Activated B cell treated with CpG ODN at 0.5 μM for 24 hours (primary cell): ENCODE data around the gene GNB4. TPM values are rescaled to one million over a fixed set of nuclear protein-coding genes. Genes with fewer than 3 reads are reported as not detected.

Experiments
- ATAC-seq: fragments of 200-7000 bp; cut with Tn5 transposase; one replicate; pipeline ENCODE4 v1.10.0; 2021; ENCODE audit warnings: low read depth, mild to moderate bottlenecking, moderate library complexity
- CTCF ChIA-PET: fragments of 350-600 bp; sonication (Branson Sonifier 250); formaldehyde crosslinking; loops from one replicate; lab custom pipeline; 2021; ENCODE audit warnings: antibody characterized with exemption; lab: Charles Lee
- POLR2A ChIA-PET: fragments of 350-600 bp; sonication (Branson Sonifier 250); formaldehyde crosslinking; loops from one replicate; lab custom pipeline; 2021; ENCODE audit warnings: antibody characterized with exemption; lab: Charles Lee
- DNase-seq: peaks from one replicate; pipeline ENCODE4 v3.0.0; 2022
- H3K27ac Mint-ChIP-seq: one replicate; pipeline ENCODE4 v1.8.0; 2020; ENCODE audit warnings: mixed read lengths
- H3K27me3 Mint-ChIP-seq: one replicate; pipeline ENCODE4 v1.8.0; 2021; ENCODE audit warnings: mixed read lengths
- H3K36me3 Mint-ChIP-seq: one replicate; pipeline ENCODE4 v1.8.0; 2021; ENCODE audit warnings: low read depth, mixed read lengths
- H3K4me1 Mint-ChIP-seq: one replicate; pipeline ENCODE4 v1.8.0; 2021; ENCODE audit warnings: mixed read lengths
- H3K4me3 Mint-ChIP-seq: one replicate; pipeline ENCODE4 v1.8.0; 2020; ENCODE audit warnings: mild to moderate bottlenecking, mixed read lengths
- H3K9me3 Mint-ChIP-seq: one replicate; pipeline ENCODE4 v1.8.0; 2020; ENCODE audit warnings: mixed read lengths
- intact Hi-C: fragments of 100-400 bp; cut with micrococcal nuclease; formaldehyde crosslinking; loops from one replicate; pipeline ENCODE4 v1.15.1; 2024
- total RNA-seq: library from RNA; stranded (reverse); gene quantifications from 2 replicates; pipeline ENCODE4 v1.2.3, GENCODE V29; 2022
- TF ChIP-seq, protein P1 (sequence below): fragments of 200-600 bp; IDR thresholded peaks from one replicate; pipeline ENCODE4 v1.8.0; 2022; ENCODE audit warnings: antibody characterized with exemption, mild to moderate bottlenecking

The GNB4 gene
- 18.0 and 22.7 TPM in 2 replicates for total RNA-seq

DNA sequence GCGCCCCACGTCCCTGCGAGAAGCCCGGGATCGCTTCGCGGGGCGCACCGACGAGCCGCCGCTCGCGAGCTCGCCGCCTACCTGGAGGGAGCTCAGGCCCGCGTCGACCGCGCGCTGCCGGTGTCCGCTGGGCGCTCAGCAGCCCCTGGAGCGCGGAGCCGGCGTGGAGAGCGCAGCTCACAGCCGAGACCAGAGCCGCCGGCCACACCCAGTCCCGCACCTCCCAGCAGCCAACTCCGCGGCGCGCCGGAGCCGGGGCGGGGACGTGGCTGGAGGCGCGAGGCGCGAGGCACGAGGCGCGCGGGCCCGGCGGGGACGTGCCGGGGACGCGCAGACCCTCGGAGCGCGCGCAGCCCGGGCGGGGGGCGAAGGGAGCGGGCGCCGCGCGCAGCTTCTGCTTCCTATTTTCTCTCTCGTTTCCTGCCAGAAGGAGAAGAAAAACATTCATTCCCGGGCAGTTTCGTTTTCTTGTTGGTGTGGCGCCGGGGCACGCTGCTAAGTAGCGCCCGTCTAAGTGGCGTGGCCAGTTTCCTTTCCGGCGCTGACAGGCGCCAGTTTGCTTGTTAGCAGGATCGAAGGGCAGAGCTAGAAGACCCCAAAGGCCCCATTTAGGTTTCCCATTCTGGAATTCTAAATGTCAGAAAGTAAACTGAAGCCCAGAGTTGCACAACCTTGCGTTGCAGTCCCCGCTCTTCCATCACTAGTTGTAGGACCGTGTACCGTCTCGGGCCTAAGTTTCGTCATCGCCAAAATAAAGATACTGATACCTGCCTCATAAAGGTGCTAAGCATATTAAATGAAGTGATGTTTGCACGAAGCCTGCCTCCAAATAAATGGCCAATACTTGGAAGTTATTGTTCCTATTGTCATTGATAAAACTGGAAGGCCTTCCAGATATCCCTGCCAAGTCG is at the start of gene GNB4:
GNB4 (minus strand) TSS at position 206 of the 911 bp plus-strand sequence. CDS start 25,270 bp downstream, outside the sequence.
- ChIA-PET POLR2A (interaction anchor here (0.6 to 2.3 kb wide), 9 partner anchors 12 to 1151 kb away, joined by 3 to 10 read pairs (median 4); partner anchors contain the start of genes ACTL6A, PIK3CA and TTC14), CTCF (no interaction called here)
- TF ChIP-seq, protein P1, sequence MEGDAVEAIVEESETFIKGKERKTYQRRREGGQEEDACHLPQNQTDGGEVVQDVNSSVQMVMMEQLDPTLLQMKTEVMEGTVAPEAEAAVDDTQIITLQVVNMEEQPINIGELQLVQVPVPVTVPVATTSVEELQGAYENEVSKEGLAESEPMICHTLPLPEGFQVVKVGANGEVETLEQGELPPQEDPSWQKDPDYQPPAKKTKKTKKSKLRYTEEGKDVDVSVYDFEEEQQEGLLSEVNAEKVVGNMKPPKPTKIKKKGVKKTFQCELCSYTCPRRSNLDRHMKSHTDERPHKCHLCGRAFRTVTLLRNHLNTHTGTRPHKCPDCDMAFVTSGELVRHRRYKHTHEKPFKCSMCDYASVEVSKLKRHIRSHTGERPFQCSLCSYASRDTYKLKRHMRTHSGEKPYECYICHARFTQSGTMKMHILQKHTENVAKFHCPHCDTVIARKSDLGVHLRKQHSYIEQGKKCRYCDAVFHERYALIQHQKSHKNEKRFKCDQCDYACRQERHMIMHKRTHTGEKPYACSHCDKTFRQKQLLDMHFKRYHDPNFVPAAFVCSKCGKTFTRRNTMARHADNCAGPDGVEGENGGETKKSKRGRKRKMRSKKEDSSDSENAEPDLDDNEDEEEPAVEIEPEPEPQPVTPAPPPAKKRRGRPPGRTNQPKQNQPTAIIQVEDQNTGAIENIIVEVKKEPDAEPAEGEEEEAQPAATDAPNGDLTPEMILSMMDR: no peak
- Mint-ChIP-seq H3K36me3 (peaks cover 18% of the 10 kb centered on the region), H3K27me3 (no peaks in the 10 kb centered on the region), H3K9me3 (no peaks in the 10 kb centered on the region), H3K4me1 (peaks cover 35% of the 10 kb centered on the region), H3K4me3 (peak within 1 kb of the TSS; percentile 92), H3K27ac (peak within 1 kb of the TSS; percentile 93)
- DNase-seq (peak; percentile 74), ATAC-seq (peak; percentile 88)
- intact Hi-C loops: loop anchor here (1.0 to 5.0 kb wide), 8 partner anchors 13 to 305 kb away; partner anchors contain the start of genes ACTL6A, MFN1, USP13 and ZNF639

- peaks cover 3% of the 10 kb centered on the region for H3K27me3 Mint-ChIP-seq
- no peak for DNase-seq
- no peak overlapping the region for H3K4me3 Mint-ChIP-seq
- TF ChIP-seq, protein P1: no peak
- H3K9me3 Mint-ChIP-seq: peaks cover 48% of the 10 kb centered on the region
- intact Hi-C loops: no loop called here
- no peak for ATAC-seq
- CTCF ChIA-PET: no interaction called here
- peaks cover 16% of the 10 kb centered on the region for H3K36me3 Mint-ChIP-seq
- POLR2A ChIA-PET: no interaction called here
- no peak overlapping the region for H3K27ac Mint-ChIP-seq
- no peaks in the 10 kb centered on the region for H3K4me1 Mint-ChIP-seq
Measured at GRCh38 chr3:179495483-179495882, 44.2 kb upstream of the GNB4 start.

DNA sequence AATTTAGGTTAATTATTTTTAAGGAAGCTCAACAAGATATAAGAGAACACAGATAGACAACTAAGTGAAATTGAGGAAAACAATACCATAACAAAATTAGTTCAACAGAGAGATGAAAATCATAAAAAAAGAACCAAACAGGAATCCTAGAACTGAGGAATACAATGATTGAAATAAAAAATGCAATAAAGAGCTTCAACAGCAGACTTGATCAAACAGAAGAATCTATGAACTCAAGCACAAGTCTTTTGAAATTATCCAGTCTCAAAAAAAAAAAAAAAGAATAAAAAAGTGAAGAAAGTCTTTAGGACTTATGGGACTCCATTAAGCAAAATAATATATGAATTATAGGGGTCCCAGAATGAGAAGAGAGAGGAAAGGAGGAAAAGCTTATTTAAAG is 42.0 kb upstream of the GNB4 start:
- no peak overlapping the region for H3K4me3 Mint-ChIP-seq
- DNase-seq (no peak), ATAC-seq (no peak)
- intact Hi-C loops: no loop called here
- no peaks in the 10 kb centered on the region for H3K4me1 Mint-ChIP-seq
- peaks cover 51% of the 10 kb centered on the region for H3K9me3 Mint-ChIP-seq
- H3K36me3 Mint-ChIP-seq: peaks cover 14% of the 10 kb centered on the region
- no peak overlapping the region for H3K27ac Mint-ChIP-seq
- ChIA-PET POLR2A (no interaction called here), CTCF (no interaction called here)
- peaks cover 3% of the 10 kb centered on the region for H3K27me3 Mint-ChIP-seq
- TF ChIP-seq, protein P1: no peak

DNA sequence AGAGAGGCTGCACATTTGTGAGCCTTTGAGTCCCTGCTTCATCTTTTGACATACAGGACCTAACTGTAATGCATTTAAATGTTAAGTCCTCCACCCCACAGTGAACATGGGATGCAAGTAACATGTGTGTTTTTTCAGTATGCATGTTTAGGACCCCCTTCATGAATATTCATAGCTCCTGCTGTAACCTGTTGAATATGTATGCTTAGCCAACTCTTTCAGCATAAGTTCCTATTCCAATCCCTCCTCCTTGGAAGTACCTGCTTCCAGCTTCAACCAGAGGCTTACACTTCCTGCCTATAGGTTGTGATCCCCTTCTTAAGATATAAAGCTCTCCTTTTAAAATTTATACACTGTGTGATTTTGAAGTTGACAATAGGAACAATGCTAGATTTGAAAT is 36.9 kb upstream of the GNB4 start:
- intact Hi-C loops: no loop called here
- Mint-ChIP-seq H3K27ac (no peak overlapping the region), H3K27me3 (peaks cover 6% of the 10 kb centered on the region), H3K36me3 (peaks cover 3% of the 10 kb centered on the region), H3K4me3 (no peak overlapping the region), H3K4me1 (no peaks in the 10 kb centered on the region), H3K9me3 (peaks cover 21% of the 10 kb centered on the region)
- ChIA-PET POLR2A (no interaction called here), CTCF (no interaction called here)
- TF ChIP-seq, protein P1: no peak
- no peak for DNase-seq
- ATAC-seq: no peak

- DNase-seq (no peak), ATAC-seq (no peak)
- peaks cover 2% of the 10 kb centered on the region for H3K36me3 Mint-ChIP-seq
- no peak overlapping the region for H3K27ac Mint-ChIP-seq
- CTCF ChIA-PET: interaction anchor here (0.9 kb wide), 1 partner anchor 26 kb away, joined by 3 read pairs; no protein-coding TSS in a partner anchor
- H3K4me1 Mint-ChIP-seq: no peaks in the 10 kb centered on the region
- H3K27me3 Mint-ChIP-seq: peaks cover 6% of the 10 kb centered on the region
- POLR2A ChIA-PET: no interaction called here
- TF ChIP-seq, protein P1: no peak
- peaks cover 15% of the 10 kb centered on the region for H3K9me3 Mint-ChIP-seq
- intact Hi-C loops: no loop called here
- no peak overlapping the region for H3K4me3 Mint-ChIP-seq
Measured at GRCh38 chr3:179486806-179487205, 35.5 kb upstream of the GNB4 start.
